Upper lobe of left lung (tissue), 4 donors: ENCODE measurements around the gene KIF1A.

Source experiments
- CTCF ChIP-seq, 6 experiments: fragments of 450-650 bp in 4 of 6; fragments of 200-600 bp in 2 of 6; sonication (generic) in 2 of 6; IDR thresholded peaks; one replicate each; pipeline ENCODE4 v1.5.1; 2016 to 2019; ENCODE audit warnings: antibody characterized with exemption in 6 of 6
- EP300 ChIP-seq, 4 donors: sonication (generic); formaldehyde crosslinking; IDR thresholded peaks; one replicate each; pipeline ENCODE4 v1.5.1; 2017; ENCODE audit warnings: antibody characterized with exemption in 4 of 4, control low read depth in 2 of 4
- POLR2A ChIP-seq, 4 donors: fragments of 450-650 bp; IDR thresholded peaks; one replicate each; pipeline ENCODE4 v1.5.1; 2016 to 2017; ENCODE audit warnings: antibody characterized with exemption in 4 of 4, mild to moderate bottlenecking in 2 of 4

DNA sequence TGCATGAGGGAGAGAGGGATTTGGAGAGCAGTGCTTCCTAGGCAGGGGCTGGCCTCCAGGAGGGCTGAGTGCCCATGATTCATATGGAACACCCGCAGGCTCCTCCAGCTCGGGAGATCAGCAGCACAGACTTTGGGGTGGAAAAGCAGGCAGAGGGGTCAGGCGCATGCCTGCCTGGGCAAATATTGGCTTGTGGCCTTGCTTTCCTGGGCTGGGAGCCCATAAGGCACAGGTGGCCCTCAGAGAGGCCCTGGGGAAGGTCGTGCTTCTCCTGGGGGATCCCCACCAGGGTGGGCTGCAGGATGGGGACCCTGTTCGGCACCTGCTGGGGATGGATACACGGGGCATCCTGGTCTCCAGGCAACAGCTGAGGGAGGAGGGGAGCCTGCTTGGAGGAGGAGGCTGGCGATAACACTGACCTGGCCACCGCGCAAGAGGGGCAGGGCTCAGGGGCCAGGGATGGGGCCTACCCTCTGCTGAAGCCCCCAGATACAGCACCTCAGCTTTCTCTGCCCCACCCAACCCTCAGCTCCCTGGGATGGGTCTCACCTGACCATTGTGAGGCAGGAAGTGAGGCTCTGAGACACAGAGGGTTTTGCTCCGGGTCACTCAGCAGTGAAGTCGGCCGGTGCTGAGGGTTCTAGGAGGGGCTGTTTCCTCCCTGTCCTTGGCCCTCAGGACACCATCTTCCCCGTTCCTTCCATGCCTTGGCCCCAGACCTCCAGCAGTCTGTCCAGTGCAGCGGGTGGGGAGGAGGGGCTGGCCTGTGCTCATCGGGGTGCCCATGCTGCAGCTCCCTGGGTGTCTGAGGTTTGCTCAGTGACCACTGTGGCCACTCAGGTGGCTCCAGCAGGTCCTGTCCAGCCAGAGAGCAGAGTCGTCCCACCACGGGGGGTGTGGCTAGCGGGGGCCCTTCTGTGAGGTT, 116.3 kb downstream of the KIF1A start:
- TF ChIP-seq CTCF (IDR thresholded peaks at IDR 0.05): no peak
- TF ChIP-seq POLR2A (IDR thresholded peaks at IDR 0.05): no peak
- no peak for TF ChIP-seq EP300 (IDR thresholded peaks at IDR 0.05)
